ENCODE results near the gene CD300LG. TPM values are rescaled to one million over a fixed set of nuclear protein-coding genes. Genes with fewer than 3 reads are reported as not detected.

The CD300LG gene
- total RNA-seq, 2 donors from 2014 or later: 0.32 TPM; not detected in 1

DNA sequence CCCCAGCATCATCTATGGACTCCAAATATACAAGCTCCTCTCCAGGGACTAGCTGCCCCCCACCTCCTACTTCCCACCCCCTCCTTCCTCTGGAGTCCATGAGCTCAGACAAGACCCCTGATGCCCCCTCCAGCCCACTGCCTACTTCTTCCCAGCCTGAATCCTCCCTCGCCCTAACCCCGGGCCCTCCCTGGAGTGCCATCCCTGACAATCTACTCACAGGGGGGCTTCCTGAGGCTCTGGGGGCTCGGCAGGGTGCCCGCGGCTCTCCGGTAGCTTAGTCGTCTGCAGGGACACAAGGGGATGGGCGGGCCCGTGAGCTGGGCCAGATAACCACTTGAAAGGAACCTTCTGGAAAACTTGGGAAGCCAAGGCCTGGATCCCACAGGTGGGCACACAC is 29.1 kb upstream of the CD300LG start:
- no peak for DNase-seq

GRCh38 chr17:43818966-43819365 is 28.0 kb upstream of the CD300LG start:
- H3K9me3 ChIP-seq: no peaks in the 10 kb centered on the region
- DNase-seq: no peak

More for the DNA sequence above, 29.1 kb upstream of the CD300LG start:
- intact Hi-C loops (cut with DNase I): no loop called here
- H3K9ac ChIP-seq (ENCODE audit: low read depth in 2 of 2, low read length in 2 of 2): no peak overlapping the region
- H3K27me3 ChIP-seq: no peaks in the 10 kb centered on the region
- no peaks in the 10 kb centered on the region for H3K36me3 ChIP-seq
- H3K9me3 ChIP-seq: no peaks in the 10 kb centered on the region
- H3K4me3 ChIP-seq: no peak overlapping the region
- no peak for TF ChIP-seq CTCF (IDR thresholded peaks at IDR 0.05)
- H3K4me1 ChIP-seq: no peaks in the 10 kb centered on the region
- no peak overlapping the region for H3K27ac ChIP-seq

DNA sequence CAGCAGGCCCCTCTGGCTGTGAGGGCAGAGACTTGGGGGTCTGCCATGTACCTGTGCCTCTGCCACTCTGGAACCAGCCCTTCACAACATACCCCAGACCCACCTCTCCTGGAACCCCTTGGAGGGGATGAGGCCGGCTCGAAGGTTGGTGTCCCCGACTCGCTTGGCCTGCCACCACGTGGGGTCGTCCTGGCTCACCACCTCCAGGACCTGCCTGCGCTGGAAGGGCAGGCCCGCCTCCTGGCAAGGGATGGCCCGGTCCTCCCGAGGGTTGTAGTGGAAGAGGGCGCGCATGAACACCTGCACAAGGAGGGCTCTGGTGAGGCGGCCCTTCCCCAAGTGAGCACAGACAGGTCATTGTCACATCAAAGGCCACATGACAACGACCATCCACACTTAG is 26.2 kb upstream of the CD300LG start:
- no peak for TF ChIP-seq CTCF (IDR thresholded peaks at IDR 0.05)
- Histone ChIP-seq H3K36me3 (no peaks in the 10 kb centered on the region), H3K4me3 (no peak overlapping the region)

More at GRCh38 chr17:43818966-43819365, 28.0 kb upstream of the CD300LG start:
- Histone ChIP-seq H3K36me3 (no peaks in the 10 kb centered on the region), H3K27me3 (no peaks in the 10 kb centered on the region), H3K27ac (no peak overlapping the region), H3K4me3 (no peak overlapping the region), H3K9ac (ENCODE audit: low read depth in 2 of 2, low read length in 2 of 2) (no peak overlapping the region), H3K4me1 (no peaks in the 10 kb centered on the region)
- intact Hi-C loops (cut with DNase I): no loop called here
- TF ChIP-seq CTCF (IDR thresholded peaks at IDR 0.05): no peak

GRCh38 chr17:43822570-43823190 is 24.3 kb upstream of the CD300LG start:
- Histone ChIP-seq H3K36me3 (no peaks in the 10 kb centered on the region), H3K27me3 (no peaks in the 10 kb centered on the region), H3K27ac (no peak overlapping the region), H3K9me3 (no peaks in the 10 kb centered on the region), H3K4me1 (no peaks in the 10 kb centered on the region), H3K9ac (ENCODE audit: low read depth in 2 of 2, low read length in 2 of 2) (no peak overlapping the region), H3K4me3 (no peak overlapping the region)
- intact Hi-C loops (cut with DNase I): no loop called here
- no peak for TF ChIP-seq CTCF (IDR thresholded peaks at IDR 0.05)
- DNase-seq: no peak

More for the DNA sequence above, 26.2 kb upstream of the CD300LG start:
- H3K27ac ChIP-seq: no peak overlapping the region
- H3K9me3 ChIP-seq: no peaks in the 10 kb centered on the region
- H3K9ac ChIP-seq (ENCODE audit: low read depth in 2 of 2, low read length in 2 of 2): no peak overlapping the region
- intact Hi-C loops (cut with DNase I): no loop called here
- DNase-seq: no peak
- no peaks in the 10 kb centered on the region for H3K27me3 ChIP-seq
- H3K4me1 ChIP-seq: no peaks in the 10 kb centered on the region

DNA sequence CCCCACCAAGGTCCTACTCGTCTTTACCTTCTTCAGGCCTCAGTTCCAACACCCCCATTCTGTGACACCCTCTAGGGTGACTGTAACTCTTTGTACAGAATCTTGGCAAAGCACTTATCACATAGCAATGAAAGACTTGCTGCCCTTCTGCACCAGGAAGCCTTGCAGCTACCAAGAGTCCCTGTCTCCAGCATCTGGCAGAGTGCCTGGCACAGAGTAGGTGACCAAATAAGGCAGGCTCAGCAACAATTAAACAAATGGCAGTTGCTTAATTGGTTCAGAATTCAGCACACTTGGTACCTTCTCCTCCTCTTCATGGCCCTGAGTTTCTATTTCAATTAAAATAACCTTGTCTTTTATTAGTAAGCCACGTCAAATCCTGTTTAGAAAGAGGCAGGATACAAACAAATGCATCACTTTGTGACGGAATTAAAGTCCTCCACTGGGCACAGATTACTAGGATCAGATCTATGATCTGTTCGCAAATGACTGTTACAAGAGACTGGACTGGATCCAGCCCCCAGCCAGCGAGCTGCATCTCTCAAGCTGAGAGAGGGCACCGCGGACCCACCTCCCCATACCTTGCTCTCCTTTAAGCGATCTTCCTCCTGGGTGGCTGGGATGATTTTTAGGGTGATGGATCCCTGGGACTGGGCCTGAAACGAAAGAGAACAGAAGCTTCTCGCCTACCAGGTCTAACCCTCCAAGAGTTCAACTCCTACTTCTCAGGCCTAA is 23.5 kb upstream of the CD300LG start:
- no peaks in the 10 kb centered on the region for H3K9me3 ChIP-seq
- no peak for TF ChIP-seq CTCF (IDR thresholded peaks at IDR 0.05)
- no peak overlapping the region for H3K9ac ChIP-seq (ENCODE audit: low read depth in 2 of 2, low read length in 2 of 2)
- DNase-seq: peak; percentile 37
- no peak overlapping the region for H3K4me3 ChIP-seq
- no peaks in the 10 kb centered on the region for H3K36me3 ChIP-seq
- intact Hi-C loops (cut with DNase I): no loop called here
- H3K4me1 ChIP-seq: no peaks in the 10 kb centered on the region
- H3K27me3 ChIP-seq: no peaks in the 10 kb centered on the region
- no peak overlapping the region for H3K27ac ChIP-seq

Measured in colonic mucosa (tissue), 4 donors.